CD4-positive, alpha-beta T cell (primary cell): ENCODE results near the gene HIP1R. TPM values are rescaled to one million over a fixed set of nuclear protein-coding genes. Genes with fewer than 3 reads are reported as not detected.

ENCODE experiments used
- ATAC-seq: fragments of 200-7000 bp; cut with Tn5 transposase; one replicate; pipeline ENCODE4 v1.10.0; 2022; ENCODE audit warnings: mild to moderate bottlenecking; ENCODE audit not compliant: poor library complexity
- CTCF ChIA-PET: fragments of 350-600 bp; sonication (Branson Sonifier 250); formaldehyde crosslinking; loops from one replicate; lab custom pipeline; 2021; ENCODE audit warnings: antibody characterized with exemption, inconsistent platforms; lab: Charles Lee
- POLR2A ChIA-PET: fragments of 350-600 bp; sonication (Branson Sonifier 250); formaldehyde crosslinking; loops from one replicate; lab custom pipeline; 2021; ENCODE audit warnings: antibody characterized with exemption, inconsistent platforms; lab: Charles Lee
- DNase-seq, 14 experiments: peaks; one replicate each; pipeline ENCODE4 v3.0.0-alpha.2; 2013 to 2020; ENCODE audit warnings: mixed read lengths in 2 of 14
- H3K27ac ChIP-seq, 2 donors: one replicate each; pipeline versions ENCODE4 v1.5.1 to v1.7.0; 2013; ENCODE audit warnings: low read length in 2 of 2, low read depth in 1 of 2, mild to moderate bottlenecking in 1 of 2
- H3K27me3 ChIP-seq, 2 experiments: 1 replicate in 1 of 2; 2 replicates in 1 of 2; pipeline versions ENCODE4 v1.6.1 to v1.7.0; 2013; ENCODE audit warnings: low read length in 2 of 2, control low read depth in 1 of 2, mild to moderate bottlenecking in 1 of 2, moderate library complexity in 1 of 2; ENCODE audit not compliant: insufficient read depth in 2 of 2, control insufficient read depth in 1 of 2
- H3K36me3 ChIP-seq: one replicate; pipeline ENCODE4 v1.6.1; 2013; ENCODE audit warnings: low read length, control low read depth; ENCODE audit not compliant: insufficient read depth
- H3K4me1 ChIP-seq: one replicate; pipeline ENCODE4 v1.6.1; 2013; ENCODE audit warnings: low read length, control low read depth; ENCODE audit not compliant: insufficient read depth
- H3K4me3 ChIP-seq: one replicate; pipeline ENCODE4 v1.5.1; 2013; ENCODE audit warnings: mild to moderate bottlenecking, low read length, moderate library complexity
- H3K9me3 ChIP-seq, 2 experiments: 1 replicate in 1 of 2; 2 replicates in 1 of 2; pipeline versions ENCODE4 v1.6.1 to v1.7.0; 2013; ENCODE audit warnings: low read length in 2 of 2, mild to moderate bottlenecking in 2 of 2, control low read depth in 1 of 2, moderate library complexity in 1 of 2; ENCODE audit not compliant: control insufficient read depth in 1 of 2, insufficient read depth in 1 of 2
- H3K27ac Mint-ChIP-seq: one replicate; pipeline ENCODE4 v1.8.0; 2020; ENCODE audit warnings: mixed read lengths
- H3K27me3 Mint-ChIP-seq: one replicate; pipeline ENCODE4 v1.8.0; 2021; ENCODE audit warnings: mixed read lengths
- H3K36me3 Mint-ChIP-seq: one replicate; pipeline ENCODE4 v1.8.0; 2021; ENCODE audit warnings: low read depth, mixed read lengths
- H3K4me1 Mint-ChIP-seq: one replicate; pipeline ENCODE4 v1.8.0; 2021; ENCODE audit warnings: low read depth, mixed read lengths
- H3K4me3 Mint-ChIP-seq: one replicate; pipeline ENCODE4 v1.8.0; 2020; ENCODE audit warnings: mild to moderate bottlenecking, mixed read lengths
- H3K9me3 Mint-ChIP-seq: one replicate; pipeline ENCODE4 v1.8.0; 2020; ENCODE audit warnings: mixed read lengths
- CTCF ChIP-seq: fragments of 200-600 bp; IDR thresholded peaks from one replicate; pipeline ENCODE4 v1.8.0; 2022; ENCODE audit warnings: antibody characterized with exemption, mild to moderate bottlenecking
- intact Hi-C, 2 experiments: fragments of 100-400 bp; cut with DNase I in 1 of 2; cut with micrococcal nuclease in 1 of 2; formaldehyde crosslinking; loops; one replicate each; pipeline versions ENCODE4 v1.15.1 to v1.9.0; 2023 to 2025; cut with DNase I, micrococcal nuclease
- total RNA-seq, 174 experiments: library from RNA in 2 of 174; stranded (reverse) in 2 of 174; gene quantifications; one replicate each; pipeline ENCODE4 v1.2.3 and lab custom pipeline; 2021 to 2026

The HIP1R gene
- total RNA-seq, 2 experiments from 2014 or later, result 184 to 185 TPM

DNA sequence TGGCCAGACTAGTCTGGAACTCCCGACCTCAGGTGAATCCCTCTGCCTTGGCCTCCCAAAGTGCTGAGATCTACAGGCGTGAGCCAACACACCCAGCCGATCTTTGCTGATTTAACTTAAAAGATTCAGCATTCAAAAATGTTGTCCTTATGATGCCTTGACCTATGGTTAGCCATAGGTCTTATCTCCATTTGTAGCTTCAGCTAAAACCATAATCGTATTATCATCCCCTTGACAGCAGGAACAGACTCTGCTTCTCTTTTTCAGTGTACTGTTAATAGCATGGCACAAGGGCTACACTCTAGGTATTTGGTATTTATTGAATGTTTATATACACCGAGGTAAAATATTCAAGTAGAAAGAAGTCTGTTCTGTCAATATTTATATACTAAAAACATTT is 45.6 kb upstream of the HIP1R start:
- no peak overlapping the region for H3K4me3 Mint-ChIP-seq
- H3K27me3 Mint-ChIP-seq, result no peaks in the 10 kb centered on the region
- no peak overlapping the region for H3K27ac Mint-ChIP-seq
- ATAC-seq, result no peak
- Histone ChIP-seq H3K27ac (no peak overlapping the region), H3K9me3 (no peaks in the 10 kb centered on the region), H3K4me3 (no peak overlapping the region), H3K36me3 (no peaks in the 10 kb centered on the region), H3K27me3 (no peaks in the 10 kb centered on the region), H3K4me1 (peaks cover 7% of the 10 kb centered on the region)
- no peaks in the 10 kb centered on the region for H3K9me3 Mint-ChIP-seq
- no peaks in the 10 kb centered on the region for H3K4me1 Mint-ChIP-seq
- no peak for TF ChIP-seq CTCF
- POLR2A ChIA-PET, result no interaction called here
- DNase-seq, result no peak
- intact Hi-C loops, result loop anchor here in 1 of 2 experiments (5.0 kb wide), 2 partner anchors 48 to 448 kb away; partner anchors contain the start of gene HIP1R
- H3K36me3 Mint-ChIP-seq, result no peaks in the 10 kb centered on the region
- CTCF ChIA-PET, result no interaction called here

DNA sequence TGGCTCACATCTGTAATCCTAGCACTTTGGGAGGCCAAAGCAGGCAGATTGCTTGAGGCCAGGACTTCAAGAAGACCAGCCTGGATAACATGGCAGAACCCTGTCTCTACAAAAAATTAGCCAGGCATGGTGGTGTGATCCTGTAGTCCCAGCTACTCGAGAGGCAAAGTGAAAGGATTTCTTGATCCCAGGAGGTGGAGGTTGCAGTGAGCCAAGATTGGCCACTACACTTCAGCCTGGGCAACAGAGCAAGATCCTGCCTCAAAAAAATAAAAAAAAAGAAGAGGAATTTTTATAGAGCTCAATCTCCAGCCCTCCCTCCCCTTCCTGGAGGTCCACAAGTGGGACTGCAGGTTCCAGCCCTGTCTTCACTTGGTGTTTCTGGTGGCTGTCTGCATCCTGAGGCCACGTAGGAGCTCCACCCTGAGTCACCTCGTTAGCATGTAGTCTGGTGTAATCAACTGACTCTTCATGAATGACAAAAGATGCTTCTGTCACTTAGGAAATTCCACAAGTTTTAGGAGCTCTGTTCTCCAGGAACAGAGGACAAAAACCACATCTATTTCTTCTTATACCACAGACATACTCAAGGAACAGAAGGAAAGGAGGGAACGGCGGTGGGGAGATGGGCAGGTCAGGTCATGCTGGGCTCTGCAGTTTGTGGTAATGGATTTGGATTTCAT is 44.7 kb upstream of the HIP1R start:
- POLR2A ChIA-PET, result no interaction called here
- Histone ChIP-seq H3K4me3 (no peak overlapping the region), H3K4me1 (peaks cover 7% of the 10 kb centered on the region), H3K27me3 (no peaks in the 10 kb centered on the region), H3K36me3 (no peaks in the 10 kb centered on the region), H3K27ac (no peak overlapping the region), H3K9me3 (no peaks in the 10 kb centered on the region)
- no peak overlapping the region for H3K27ac Mint-ChIP-seq
- H3K4me3 Mint-ChIP-seq, result no peak overlapping the region
- no peaks in the 10 kb centered on the region for H3K9me3 Mint-ChIP-seq
- no peaks in the 10 kb centered on the region for H3K4me1 Mint-ChIP-seq
- intact Hi-C loops, result loop anchor here in 1 of 2 experiments (5.0 kb wide), 2 partner anchors 47 to 447 kb away; partner anchors contain the start of gene HIP1R
- DNase-seq, result no peak
- CTCF ChIA-PET, result interaction anchor here (0.6 kb wide), 1 partner anchor 15 kb away, joined by 3 read pairs; no protein-coding TSS in a partner anchor
- no peak for ATAC-seq
- H3K36me3 Mint-ChIP-seq, result no peaks in the 10 kb centered on the region
- no peak for TF ChIP-seq CTCF
- H3K27me3 Mint-ChIP-seq, result no peaks in the 10 kb centered on the region

DNA sequence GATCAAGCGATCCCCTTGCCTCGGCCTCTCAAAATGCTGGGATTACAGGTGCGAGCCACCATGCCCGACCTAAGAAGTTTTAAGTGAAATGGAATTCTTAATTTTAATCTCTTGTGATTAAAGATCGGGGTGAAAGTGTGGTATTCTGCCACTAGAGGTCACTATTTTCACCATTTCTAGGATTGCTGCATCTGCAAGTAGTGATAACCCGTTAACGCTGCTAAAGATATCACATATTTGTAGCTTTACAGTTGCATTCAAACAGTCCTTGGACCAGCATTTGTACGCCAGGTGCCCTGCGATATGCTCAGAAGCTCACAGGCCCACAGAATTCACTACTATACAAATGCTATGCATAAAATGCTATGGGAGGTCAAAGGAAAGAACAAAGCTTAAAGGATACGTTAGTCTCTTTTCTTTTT is 41.6 kb upstream of the HIP1R start:
- Histone ChIP-seq H3K9me3 (no peaks in the 10 kb centered on the region), H3K4me1 (peaks cover 7% of the 10 kb centered on the region), H3K27ac (no peak overlapping the region), H3K4me3 (no peak overlapping the region), H3K27me3 (no peaks in the 10 kb centered on the region), H3K36me3 (no peaks in the 10 kb centered on the region)
- CTCF ChIA-PET, result interaction anchor here (0.5 to 1.9 kb wide), 17 partner anchors 9 to 444 kb away, joined by 3 to 16 read pairs (median 4); partner anchors contain the start of gene ABCB9
- peak; percentile 88 for TF ChIP-seq CTCF
- H3K4me3 Mint-ChIP-seq, result no peak overlapping the region
- H3K36me3 Mint-ChIP-seq, result no peaks in the 10 kb centered on the region
- POLR2A ChIA-PET, result interaction anchor here (0.7 to 2.1 kb wide), 4 partner anchors 42 to 440 kb away, joined by 3 to 15 read pairs (median 4); partner anchors contain the start of genes HIP1R, MPHOSPH9 and MTRFR
- intact Hi-C loops, result loop anchor here (1.0 to 5.0 kb wide), 6 partner anchors 43 to 444 kb away; partner anchors contain the start of gene HIP1R (in 1 of the 2)
- no peaks in the 10 kb centered on the region for H3K4me1 Mint-ChIP-seq
- H3K27ac Mint-ChIP-seq, result no peak overlapping the region
- peak in 5 of 14 experiments; percentile 18 to 76 (median 66) for DNase-seq
- peak; percentile 87 for ATAC-seq
- no peaks in the 10 kb centered on the region for H3K27me3 Mint-ChIP-seq
- no peaks in the 10 kb centered on the region for H3K9me3 Mint-ChIP-seq
